Neural cell (in vitro differentiated cells): ENCODE data around the gene MS4A6E. TPM values are rescaled to one million over a fixed set of nuclear protein-coding genes. Genes with fewer than 3 reads are reported as not detected.

ENCODE experiments used
- H2AFZ ChIP-seq: fragments of 200-600, 300-800 bp; sonication (generic), shearing (Covaris generic); 2 replicates; pipeline ENCODE4 v1.6.0; 2014; ENCODE audit warnings: low read depth, mild to moderate bottlenecking, antibody characterized with exemption, low read length, moderate library complexity
- H3F3A ChIP-seq: fragments of 200-600 bp; shearing (Covaris generic); 2 replicates; pipeline ENCODE4 v1.6.1; 2016; ENCODE audit warnings: mild to moderate bottlenecking, moderate library complexity, mixed read lengths, antibody characterized with exemption, low read length; ENCODE audit not compliant: insufficient read depth, poor library complexity, severe bottlenecking
- H3K27ac ChIP-seq: fragments of 200-600, 300-800 bp; sonication (generic), shearing (Covaris generic); 2 replicates; pipeline ENCODE4 v1.5.1; 2014; ENCODE audit warnings: mild to moderate bottlenecking, low read length, moderate library complexity
- H3K27me3 ChIP-seq: fragments of 300-800, 200-600 bp; sonication (generic), shearing (Covaris generic); 2 replicates; pipeline ENCODE4 v1.6.0; 2014; ENCODE audit warnings: mild to moderate bottlenecking, low read depth, low read length, moderate library complexity; ENCODE audit not compliant: insufficient read depth
- H3K36me3 ChIP-seq: fragments of 300-800, 200-600 bp; sonication (generic), shearing (Covaris generic); 2 replicates; pipeline ENCODE4 v1.5.1; 2014; ENCODE audit warnings: mild to moderate bottlenecking, antibody characterized with exemption, low read length, moderate library complexity; ENCODE audit not compliant: insufficient read depth
- H3K4me2 ChIP-seq: fragments of 300-800, 200-600 bp; sonication (generic), shearing (Covaris generic); 2 replicates; pipeline ENCODE4 v1.6.0; 2014; ENCODE audit warnings: mild to moderate bottlenecking, low read length
- H3K4me3 ChIP-seq: fragments of 300-800, 200-600 bp; sonication (generic), shearing (Covaris generic); 2 replicates; pipeline ENCODE4 v1.5.1; 2014; ENCODE audit warnings: mild to moderate bottlenecking, low read length, moderate library complexity
- H3K79me2 ChIP-seq: fragments of 200-600 bp; shearing (Covaris generic); replicated peaks from 2 replicates; pipeline ENCODE4 v1.6.0; 2014; ENCODE audit warnings: mild to moderate bottlenecking, low read length, moderate library complexity; ENCODE audit not compliant: insufficient read depth
- H3K9ac ChIP-seq: fragments of 300-800, 200-600 bp; sonication (generic), shearing (Covaris generic); 2 replicates; pipeline ENCODE4 v1.6.1; 2016; ENCODE audit warnings: mild to moderate bottlenecking, low read length, mixed read lengths
- H3K9me2 ChIP-seq: fragments of 200-600 bp; shearing (Covaris generic); 2 replicates; pipeline ENCODE4 v1.6.1; 2016; ENCODE audit warnings: mild to moderate bottlenecking, low read length, mixed read lengths; ENCODE audit not compliant: insufficient read depth
- H3K9me3 ChIP-seq: fragments of 200-600, 300-800 bp; sonication (generic), shearing (Covaris generic); 2 replicates; pipeline ENCODE4 v1.6.1; 2016; ENCODE audit warnings: mild to moderate bottlenecking, mixed run types, low read length, moderate library complexity, mixed read lengths
- H4K20me1 ChIP-seq: fragments of 200-600 bp; shearing (Covaris generic); 2 replicates; pipeline ENCODE4 v1.6.1; 2016; ENCODE audit warnings: mild to moderate bottlenecking, mixed run types; ENCODE audit not compliant: insufficient read depth
- CTCF ChIP-seq: fragments of 450-650 bp; IDR thresholded peaks from 2 replicates; pipeline ENCODE4 v1.5.1; 2014; ENCODE audit warnings: antibody characterized with exemption, mild to moderate bottlenecking, moderate library complexity; ENCODE audit not compliant: poor library complexity, severe bottlenecking
- EP300 ChIP-seq: fragments of 450-650 bp; conservative IDR thresholded peaks from 2 replicates; pipeline ENCODE4 v1.6.1; 2014; ENCODE audit warnings: antibody characterized with exemption, mild to moderate bottlenecking, moderate library complexity; ENCODE audit not compliant: poor library complexity, severe bottlenecking
- EZH2 ChIP-seq: fragments of 200-600, 300-800 bp; shearing (Covaris generic), sonication (generic); IDR thresholded peaks from 2 replicates; pipeline ENCODE4 v1.6.1; 2014; ENCODE audit warnings: antibody characterized with exemption, low read length, borderline replicate concordance, mild to moderate bottlenecking; ENCODE audit not compliant: insufficient read depth, poor library complexity, severe bottlenecking
- MXI1 ChIP-seq: fragments of 450-650 bp; conservative IDR thresholded peaks from 2 replicates; pipeline ENCODE4 v1.6.1; 2014; ENCODE audit warnings: antibody characterized with exemption, mild to moderate bottlenecking; ENCODE audit not compliant: poor library complexity, severe bottlenecking
- POLR2AphosphoS5 ChIP-seq: IDR thresholded peaks from 2 replicates; pipeline ENCODE4 v1.6.1; 2012
- RAD21 ChIP-seq: fragments of 450-650 bp; conservative IDR thresholded peaks from 2 replicates; pipeline ENCODE4 v1.6.1; 2014; ENCODE audit warnings: antibody characterized with exemption, mild to moderate bottlenecking, moderate library complexity
- REST ChIP-seq: IDR thresholded peaks from 2 replicates; pipeline ENCODE4 v1.6.1; 2012; ENCODE audit warnings: borderline replicate concordance
- SMC3 ChIP-seq: fragments of 450-650 bp; conservative IDR thresholded peaks from 2 replicates; pipeline ENCODE4 v1.6.1; 2014; ENCODE audit warnings: antibody characterized with exemption, mild to moderate bottlenecking, moderate library complexity; ENCODE audit not compliant: poor library complexity
- TAF1 ChIP-seq: IDR thresholded peaks from 2 replicates; pipeline ENCODE4 v1.6.1; 2012; ENCODE audit warnings: low read depth
- polyA plus RNA-seq: library from polyadenylated mRNA; depleted of rRNA; stranded (reverse); fragments of >200 nt; gene quantifications from 2 replicates; pipeline ENCODE4 v1.2.3, GENCODE V29; 2014

Gene MS4A6E
- polyA plus RNA-seq, 1 donor from 2014 or later, result not detected

GRCh38 chr11:60315871-60316270 lies 11.2 kb upstream of the MS4A6E start:
- no peak overlapping the region for H2AFZ ChIP-seq
- H3K79me2 ChIP-seq, result no peaks in the 10 kb centered on the region
- no peak overlapping the region for H3K4me3 ChIP-seq
- H3K27me3 ChIP-seq, result no peaks in the 10 kb centered on the region
- no peaks in the 10 kb centered on the region for H3K9me2 ChIP-seq
- TF ChIP-seq EZH2 (no peak), CTCF (no peak), RAD21 (no peak), TAF1 (no peak), REST (no peak), SMC3 (no peak), MXI1 (no peak)
- H3K9ac ChIP-seq, result no peak overlapping the region
- no peak overlapping the region for H3K4me2 ChIP-seq
- H3K27ac ChIP-seq, result no peak overlapping the region
- no peaks in the 10 kb centered on the region for H3K36me3 ChIP-seq
- H3K9me3 ChIP-seq, result no peaks in the 10 kb centered on the region
- H4K20me1 ChIP-seq, result no peaks in the 10 kb centered on the region
- H3F3A ChIP-seq, result no peaks in the 10 kb centered on the region

GRCh38 chr11:60316317-60316716 lies 10.7 kb upstream of the MS4A6E start:
- no peaks in the 10 kb centered on the region for H3K9me2 ChIP-seq
- H4K20me1 ChIP-seq, result no peaks in the 10 kb centered on the region
- H3F3A ChIP-seq, result no peaks in the 10 kb centered on the region
- H3K9me3 ChIP-seq, result no peaks in the 10 kb centered on the region
- H3K9ac ChIP-seq, result no peak overlapping the region
- H3K36me3 ChIP-seq, result no peaks in the 10 kb centered on the region
- no peak overlapping the region for H3K27ac ChIP-seq
- no peaks in the 10 kb centered on the region for H3K27me3 ChIP-seq
- H3K4me2 ChIP-seq, result no peak overlapping the region
- H2AFZ ChIP-seq, result no peak overlapping the region
- no peak overlapping the region for H3K4me3 ChIP-seq
- no peak for TF ChIP-seq EZH2
- no peaks in the 10 kb centered on the region for H3K79me2 ChIP-seq

- H3F3A ChIP-seq, result no peaks in the 10 kb centered on the region
- TF ChIP-seq EZH2 (no peak), EP300 (no peak), TAF1 (no peak), MXI1 (no peak), SMC3 (no peak), REST (no peak), POLR2AphosphoS5 (no peak), CTCF (no peak), RAD21 (no peak)
- no peak overlapping the region for H3K4me3 ChIP-seq
- no peak overlapping the region for H3K4me2 ChIP-seq
- no peak overlapping the region for H3K27ac ChIP-seq
- H2AFZ ChIP-seq, result no peak overlapping the region
- no peaks in the 10 kb centered on the region for H3K36me3 ChIP-seq
- no peaks in the 10 kb centered on the region for H3K9me3 ChIP-seq
- no peaks in the 10 kb centered on the region for H4K20me1 ChIP-seq
- H3K79me2 ChIP-seq, result no peaks in the 10 kb centered on the region
- H3K9ac ChIP-seq, result no peak overlapping the region
- no peaks in the 10 kb centered on the region for H3K27me3 ChIP-seq
- no peaks in the 10 kb centered on the region for H3K9me2 ChIP-seq
Observed at GRCh38 chr11:60318726-60319125, 8.3 kb upstream of the MS4A6E start.
